Astrocyte of the spinal cord (primary cell): ENCODE results near the gene PMVK.
"Not testable (repeated sequence)": the region's sequence is repeated elsewhere in the genome, so short reads cannot be mapped to it uniquely, and the experiment has no call there.

Experiments
- DNase-seq: peaks from one replicate; pipeline ENCODE4 v3.0.0; 2011; ENCODE audit warnings: low read depth, low spot score
- H3K4me3 ChIP-seq: 2 replicates; pipeline ENCODE4 v1.5.1; 2011; ENCODE audit warnings: low read depth, mild to moderate bottlenecking, low read length, moderate library complexity
- CTCF ChIP-seq: IDR thresholded peaks from 2 replicates; pipeline ENCODE4 v1.5.1; 2012; ENCODE audit warnings: low read depth, mild to moderate bottlenecking, low read length, inconsistent platforms
- in situ Hi-C: cut with HindIII; loops from 2 replicates; pipeline ENCODE4 v1.10.0; 2017; ENCODE audit warnings: low sequenced_read_pairs

The PMVK gene

DNA sequence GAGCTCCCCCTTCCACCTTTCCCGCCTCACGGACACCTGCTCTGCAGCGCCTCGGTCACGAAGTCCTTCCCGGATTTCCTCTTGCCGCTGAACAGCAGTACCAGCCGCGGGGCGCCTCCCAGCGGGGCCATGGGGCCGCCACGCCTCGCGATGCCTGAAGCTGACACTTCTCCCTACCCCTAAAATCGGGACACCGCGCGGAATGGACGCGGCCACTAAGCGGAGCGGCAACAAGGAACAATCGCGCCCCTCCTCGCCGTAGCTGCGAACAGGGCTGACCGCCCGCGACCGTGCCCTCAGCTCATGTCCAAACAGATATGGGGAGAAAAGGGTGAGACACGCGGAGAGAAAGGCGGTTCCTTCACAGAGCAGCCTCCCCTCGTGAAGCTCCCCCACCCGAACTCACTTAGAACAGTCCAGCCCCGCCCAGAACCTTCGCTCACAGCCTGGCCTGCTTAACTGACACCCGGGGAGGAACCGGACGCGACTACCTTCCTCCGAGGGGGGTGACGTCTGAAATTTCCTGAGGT is at the start of gene PMVK:
Gene PMVK, minus strand, starts transcription at position 165 of the 530 bp plus-strand sequence. Its CDS starts 34 bp downstream, at position 131.
- peak; percentile 27 for TF ChIP-seq CTCF
- peak; percentile 98 for DNase-seq

GRCh38 chr1:154983776-154984466 is 47.4 kb upstream of the PMVK start:
- no peak for TF ChIP-seq CTCF
- in situ Hi-C loops = no loop called here
- peak overlapping the region; percentile 98 for H3K4me3 ChIP-seq
- no peak for DNase-seq

More for the DNA sequence above, at the start of gene PMVK:
- in situ Hi-C loops = no loop called here
- peak within 1 kb of the TSS; percentile 65 for H3K4me3 ChIP-seq

GRCh38 chr1:154982897-154983648 is 46.6 kb upstream of the PMVK start, which contains the start of gene FLAD1:
Gene FLAD1 (plus strand): TSS chr1:154983344. CDS start chr1:154983695, 351 bp downstream.
- peak; percentile 100 for DNase-seq
- peak within 1 kb of the TSS; percentile 98 for H3K4me3 ChIP-seq
- in situ Hi-C loops = no loop called here
- TF ChIP-seq CTCF = no peak

DNA sequence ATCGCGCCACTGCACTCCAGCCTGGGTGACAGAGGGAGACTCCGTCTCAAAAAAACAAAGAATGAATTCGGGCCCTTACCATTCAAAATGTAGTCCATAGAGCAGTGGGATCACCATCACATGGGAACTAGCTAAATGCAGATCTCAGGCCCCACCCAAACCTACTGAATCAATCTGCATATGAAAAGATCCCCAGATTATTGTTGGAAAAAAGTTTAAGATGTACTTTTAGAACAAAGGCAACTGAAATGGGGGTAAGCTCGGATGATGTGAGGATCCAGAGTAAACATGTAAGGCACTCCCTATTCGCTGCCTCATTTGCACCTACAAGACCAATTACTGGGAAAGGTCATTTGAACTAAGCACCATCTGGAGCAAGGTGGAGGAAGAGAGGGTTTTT is 45.8 kb upstream of the PMVK start:
- TF ChIP-seq CTCF = no peak
- peak overlapping the region; percentile 34 for H3K4me3 ChIP-seq
- DNase-seq = no peak
- in situ Hi-C loops = no loop called here

- in situ Hi-C loops = no loop called here
These were observed 41.8 kb upstream of the PMVK start for GRCh38 chr1:154978360-154978759.

GRCh38 chr1:154977762-154978161 is 41.2 kb upstream of the PMVK start:
- DNase-seq, in situ Hi-C loops, H3K4me3 ChIP-seq: not testable (repeated sequence)

More at GRCh38 chr1:154978360-154978759, 41.8 kb upstream of the PMVK start:
- no peak for TF ChIP-seq CTCF
- no peak overlapping the region for H3K4me3 ChIP-seq
- DNase-seq = no peak
